Panc1 (cell line): ENCODE measurements around the gene UBAC2. TPM values are rescaled to one million over a fixed set of nuclear protein-coding genes. Genes with fewer than 3 reads are reported as not detected.

ENCODE experiments used
- ATAC-seq: fragments of 200-7000 bp; cut with Tn5 transposase; 2 replicates; pipeline ENCODE4 v1.9.1; 2020; ENCODE audit warnings: mild to moderate bottlenecking, moderate library complexity
- BruUV-seq: library from RNA; stranded (reverse); fragments of 400-500 nt; replicated peaks from 2 replicates; lab custom pipeline; 2021; lab: Mats Ljungman, UMichigan
- CTCF ChIA-PET: fragments of 300-600 bp; sonication (Branson Sonifier 250); formaldehyde crosslinking; loops from one replicate; lab custom pipeline; 2022; ENCODE audit warnings: antibody characterized with exemption; lab: Charles Lee
- POLR2A ChIA-PET: fragments of 300-600 bp; sonication (Branson Sonifier 250); formaldehyde crosslinking; loops from one replicate; lab custom pipeline; 2022; ENCODE audit warnings: antibody characterized with exemption; lab: Charles Lee
- DNase-seq: peaks from one replicate; pipeline ENCODE4 v3.0.0-alpha.2; 2010; ENCODE audit warnings: low read depth, low spot score
- H3K27ac ChIP-seq: 2 replicates; pipeline ENCODE4 v1.5.1; 2011; ENCODE audit warnings: mild to moderate bottlenecking, low read length, inconsistent platforms
- H3K27me3 ChIP-seq: fragments of 200-500 bp; sonication (Bioruptor generic); 2 replicates; pipeline ENCODE4 v1.6.0; 2014; ENCODE audit warnings: low read length, inconsistent platforms; ENCODE audit not compliant: control insufficient read depth, insufficient read depth
- H3K36me3 ChIP-seq: fragments of 200-500 bp; sonication (Bioruptor generic); 2 replicates; pipeline ENCODE4 v1.5.1; 2014; ENCODE audit warnings: inconsistent platforms, mild to moderate bottlenecking, low read length, moderate library complexity; ENCODE audit not compliant: control insufficient read depth, insufficient read depth
- H3K4me1 ChIP-seq: 2 replicates; pipeline ENCODE4 v1.5.1; 2011; ENCODE audit warnings: inconsistent platforms, mild to moderate bottlenecking, low read length, moderate library complexity; ENCODE audit not compliant: control insufficient read depth, insufficient read depth
- H3K4me3 ChIP-seq, 2 experiments: 2 replicates each; pipeline ENCODE4 v1.5.1; 2011 to 2012; ENCODE audit warnings: low read depth in 2 of 2, low read length in 2 of 2, mild to moderate bottlenecking in 2 of 2, inconsistent platforms in 1 of 2, moderate library complexity in 1 of 2
- H3K9me3 ChIP-seq: fragments of 200-500 bp; sonication (Bioruptor generic); 2 replicates; pipeline ENCODE4 v1.5.1; 2014; ENCODE audit warnings: low read depth, mild to moderate bottlenecking, inconsistent platforms, low read length, moderate library complexity; ENCODE audit not compliant: control insufficient read depth, insufficient read depth
- POLR2AphosphoS5 ChIP-seq: IDR thresholded peaks from 2 replicates; pipeline ENCODE4 v1.6.1; 2012; ENCODE audit warnings: mild to moderate bottlenecking, low read depth, low read length, moderate library complexity
- SIN3A ChIP-seq: IDR thresholded peaks from 2 replicates; pipeline ENCODE4 v1.6.1; 2012; ENCODE audit warnings: low read depth, mild to moderate bottlenecking, low read length, moderate library complexity, borderline replicate concordance; ENCODE audit not compliant: insufficient read depth
- TCF7L2 ChIP-seq: IDR thresholded peaks from 2 replicates; pipeline ENCODE4 v1.6.1; 2011; ENCODE audit warnings: mild to moderate bottlenecking, low read depth, low read length, inconsistent platforms
- in situ Hi-C: cut with HindIII; loops from 2 replicates; pipeline ENCODE4 v1.10.0; 2016; ENCODE audit warnings: low sequenced_read_pairs, low pct_unique_long_range_greater_than_20kb
- intact Hi-C: fragments of 100-400 bp; cut with micrococcal nuclease; formaldehyde crosslinking; loops from one replicate; pipeline ENCODE4 v1.10.0; 2022; ENCODE audit not compliant: unreplicated experiment
- total RNA-seq: library from RNA; stranded (reverse); gene quantifications from one replicate; pipeline ENCODE4 v1.2.1, GENCODE V29; 2021; ENCODE audit not compliant: unreplicated experiment
- TF ChIP-seq, protein P1 (sequence below), 2 experiments: IDR thresholded peaks; 2 replicates each; pipeline ENCODE4 v1.6.1; 2011 to 2012; ENCODE audit warnings: low read depth in 2 of 2, control low read depth in 1 of 2, low read length in 1 of 2, mild to moderate bottlenecking in 1 of 2, moderate library complexity in 1 of 2; ENCODE audit not compliant: insufficient read depth in 1 of 2
- TF ChIP-seq, protein P2 (sequence below): fragments of 450-650 bp; IDR thresholded peaks from 2 replicates; pipeline ENCODE4 v1.5.1; 2017; ENCODE audit warnings: mild to moderate bottlenecking

Gene UBAC2
- total RNA-seq, 1 experiment from 2014 or later: 40.8 TPM

DNA sequence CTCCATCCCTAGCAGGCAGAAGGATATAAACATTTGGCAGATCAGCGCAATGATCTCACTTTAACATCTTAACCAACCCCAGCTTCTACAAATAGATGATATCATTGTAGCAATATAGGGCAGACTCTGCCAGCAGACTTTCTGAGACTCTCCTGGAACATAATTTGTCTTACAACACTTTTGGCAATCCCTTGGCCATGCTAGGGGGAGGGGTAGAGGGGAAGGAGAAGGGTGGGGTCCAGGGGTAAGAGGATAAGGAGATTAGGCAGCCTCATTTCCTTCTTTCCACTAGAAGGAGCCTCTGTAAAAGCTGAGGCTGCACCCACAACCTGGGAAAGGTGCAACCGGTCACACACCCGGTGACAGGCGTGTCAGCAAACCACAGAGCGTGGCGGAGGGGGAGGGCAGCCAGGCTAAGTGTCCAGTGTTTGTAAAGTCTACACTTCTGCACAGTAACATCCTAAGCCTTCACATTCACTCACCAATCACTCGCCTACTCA, 8.7 kb upstream of the UBAC2 start:
- no TSS peak for BruUV-seq
- no peaks in the 10 kb centered on the region for H3K9me3 ChIP-seq
- in situ Hi-C loops (no loop called here), intact Hi-C loops (loop anchor here (5.0 kb wide), 1 partner anchor 75 kb away; no protein-coding TSS in a partner anchor)
- DNase-seq (no peak), ATAC-seq (no peak)
- H3K36me3 ChIP-seq: no peaks in the 10 kb centered on the region
- H3K4me1 ChIP-seq: peaks cover 2% of the 10 kb centered on the region; the same call in 1 of the 2 replicates
- no peak overlapping the region for H3K27ac ChIP-seq
- TF ChIP-seq, protein P1, sequence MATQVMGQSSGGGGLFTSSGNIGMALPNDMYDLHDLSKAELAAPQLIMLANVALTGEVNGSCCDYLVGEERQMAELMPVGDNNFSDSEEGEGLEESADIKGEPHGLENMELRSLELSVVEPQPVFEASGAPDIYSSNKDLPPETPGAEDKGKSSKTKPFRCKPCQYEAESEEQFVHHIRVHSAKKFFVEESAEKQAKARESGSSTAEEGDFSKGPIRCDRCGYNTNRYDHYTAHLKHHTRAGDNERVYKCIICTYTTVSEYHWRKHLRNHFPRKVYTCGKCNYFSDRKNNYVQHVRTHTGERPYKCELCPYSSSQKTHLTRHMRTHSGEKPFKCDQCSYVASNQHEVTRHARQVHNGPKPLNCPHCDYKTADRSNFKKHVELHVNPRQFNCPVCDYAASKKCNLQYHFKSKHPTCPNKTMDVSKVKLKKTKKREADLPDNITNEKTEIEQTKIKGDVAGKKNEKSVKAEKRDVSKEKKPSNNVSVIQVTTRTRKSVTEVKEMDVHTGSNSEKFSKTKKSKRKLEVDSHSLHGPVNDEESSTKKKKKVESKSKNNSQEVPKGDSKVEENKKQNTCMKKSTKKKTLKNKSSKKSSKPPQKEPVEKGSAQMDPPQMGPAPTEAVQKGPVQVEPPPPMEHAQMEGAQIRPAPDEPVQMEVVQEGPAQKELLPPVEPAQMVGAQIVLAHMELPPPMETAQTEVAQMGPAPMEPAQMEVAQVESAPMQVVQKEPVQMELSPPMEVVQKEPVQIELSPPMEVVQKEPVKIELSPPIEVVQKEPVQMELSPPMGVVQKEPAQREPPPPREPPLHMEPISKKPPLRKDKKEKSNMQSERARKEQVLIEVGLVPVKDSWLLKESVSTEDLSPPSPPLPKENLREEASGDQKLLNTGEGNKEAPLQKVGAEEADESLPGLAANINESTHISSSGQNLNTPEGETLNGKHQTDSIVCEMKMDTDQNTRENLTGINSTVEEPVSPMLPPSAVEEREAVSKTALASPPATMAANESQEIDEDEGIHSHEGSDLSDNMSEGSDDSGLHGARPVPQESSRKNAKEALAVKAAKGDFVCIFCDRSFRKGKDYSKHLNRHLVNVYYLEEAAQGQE (IDR thresholded peaks at IDR 0.05; ENCODE audit: insufficient read depth in 1 of 2, low read depth in 2 of 2, low read length in 1 of 2): no peak
- TF ChIP-seq SIN3A: no peak
- TF ChIP-seq, protein P2, sequence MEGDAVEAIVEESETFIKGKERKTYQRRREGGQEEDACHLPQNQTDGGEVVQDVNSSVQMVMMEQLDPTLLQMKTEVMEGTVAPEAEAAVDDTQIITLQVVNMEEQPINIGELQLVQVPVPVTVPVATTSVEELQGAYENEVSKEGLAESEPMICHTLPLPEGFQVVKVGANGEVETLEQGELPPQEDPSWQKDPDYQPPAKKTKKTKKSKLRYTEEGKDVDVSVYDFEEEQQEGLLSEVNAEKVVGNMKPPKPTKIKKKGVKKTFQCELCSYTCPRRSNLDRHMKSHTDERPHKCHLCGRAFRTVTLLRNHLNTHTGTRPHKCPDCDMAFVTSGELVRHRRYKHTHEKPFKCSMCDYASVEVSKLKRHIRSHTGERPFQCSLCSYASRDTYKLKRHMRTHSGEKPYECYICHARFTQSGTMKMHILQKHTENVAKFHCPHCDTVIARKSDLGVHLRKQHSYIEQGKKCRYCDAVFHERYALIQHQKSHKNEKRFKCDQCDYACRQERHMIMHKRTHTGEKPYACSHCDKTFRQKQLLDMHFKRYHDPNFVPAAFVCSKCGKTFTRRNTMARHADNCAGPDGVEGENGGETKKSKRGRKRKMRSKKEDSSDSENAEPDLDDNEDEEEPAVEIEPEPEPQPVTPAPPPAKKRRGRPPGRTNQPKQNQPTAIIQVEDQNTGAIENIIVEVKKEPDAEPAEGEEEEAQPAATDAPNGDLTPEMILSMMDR: no peak
- no peak for TF ChIP-seq TCF7L2
- no peak for TF ChIP-seq POLR2AphosphoS5
- CTCF ChIA-PET: no interaction called here
- no peaks in the 10 kb centered on the region for H3K27me3 ChIP-seq
- no peak overlapping the region for H3K4me3 ChIP-seq
- POLR2A ChIA-PET: no interaction called here

DNA sequence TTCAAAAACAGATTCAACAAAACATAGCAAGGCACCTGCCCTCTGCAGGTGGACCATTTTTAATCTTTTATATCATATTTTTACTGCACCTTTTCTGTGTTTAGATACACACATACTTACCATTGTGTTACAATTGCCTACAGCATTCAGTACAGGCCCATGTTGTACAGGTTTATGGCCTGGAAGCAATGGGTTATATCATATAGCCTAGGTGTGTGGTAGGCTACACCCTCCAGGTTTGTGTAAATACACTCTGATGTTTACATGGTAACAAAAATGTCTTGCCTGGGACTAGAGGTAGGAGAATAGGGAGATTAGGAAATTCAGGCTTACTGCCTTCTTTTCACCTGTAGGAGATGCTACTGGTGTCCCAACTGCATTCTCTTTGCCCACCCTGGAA, 8.2 kb upstream of the UBAC2 start:
- in situ Hi-C loops: no loop called here
- ChIA-PET POLR2A (no interaction called here), CTCF (interaction anchor here (1.5 kb wide), 1 partner anchor 73 kb away, joined by 3 read pairs; no protein-coding TSS in a partner anchor)
- Histone ChIP-seq H3K4me3 (no peak overlapping the region), H3K27ac (no peak overlapping the region), H3K36me3 (no peaks in the 10 kb centered on the region), H3K4me1 (peaks cover 4% of the 10 kb centered on the region; the same call in 1 of the 2 replicates), H3K9me3 (no peaks in the 10 kb centered on the region), H3K27me3 (no peaks in the 10 kb centered on the region)
- DNase-seq (no peak), ATAC-seq (no peak)
- TF ChIP-seq POLR2AphosphoS5 (no peak), TCF7L2 (no peak), SIN3A (no peak)
- TF ChIP-seq, protein P1 (IDR thresholded peaks at IDR 0.05; ENCODE audit: insufficient read depth in 1 of 2, low read depth in 2 of 2, low read length in 1 of 2): no peak
- TF ChIP-seq, protein P2: no peak
- no TSS peak for BruUV-seq
- intact Hi-C loops: loop anchor here (5.0 kb wide), 1 partner anchor 75 kb away; no protein-coding TSS in a partner anchor
